ENCODE results near the gene RPRD1B. TPM values are rescaled to one million over a fixed set of nuclear protein-coding genes. Genes with fewer than 3 reads are reported as not detected.

The RPRD1B gene
- total and polyA plus RNA-seq, 2 of the 8 experiments (the other 6 are each of a cell fraction or from before 2014, with no cell fraction given) = 10.3 to 20.9 TPM

DNA sequence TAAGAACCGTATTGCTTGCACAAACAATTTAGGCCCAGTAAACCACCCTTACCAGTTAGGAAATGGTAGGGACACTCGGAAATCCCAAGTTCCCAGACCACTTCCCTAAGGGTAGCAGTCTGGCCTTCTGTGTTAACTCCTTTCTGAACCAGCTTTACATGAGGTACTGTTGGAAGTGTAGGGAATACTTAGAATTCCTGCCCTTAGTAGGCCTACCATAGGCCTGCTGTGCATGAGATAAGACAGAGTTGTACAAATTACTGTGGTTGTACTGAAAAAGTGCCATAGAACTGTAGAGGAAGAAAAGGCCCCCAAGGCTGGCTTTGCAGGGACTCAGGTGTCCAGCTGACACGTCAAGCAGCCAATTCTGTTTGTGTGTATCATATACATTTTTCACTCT is 11.1 kb downstream of the RPRD1B start (continued):
- no peak for TF ChIP-seq CHD1 (IDR thresholded peaks at IDR 0.05; ENCODE audit: low read depth, low read length)
- no peak for TF ChIP-seq KDM4A (IDR thresholded peaks at IDR 0.05; ENCODE audit: low read depth, low read length, severe bottlenecking)
- no peak for TF ChIP-seq ASH2L (IDR thresholded peaks at IDR 0.05; ENCODE audit: low read length)
- TF ChIP-seq HDAC2 (IDR thresholded peaks at IDR 0.05; ENCODE audit: borderline replicate concordance in 1 of 2, low read depth in 2 of 2, low read length in 2 of 2) = no peak
